Hematopoietic multipotent progenitor cell (in vitro differentiated cells): ENCODE results near the gene ARHGAP19. TPM values are rescaled to one million over a fixed set of nuclear protein-coding genes. Genes with fewer than 3 reads are reported as not detected.

ENCODE experiments used
- DNase-seq, 3 donors: peaks; one replicate each; pipeline ENCODE4 v3.0.0-alpha.2; 2011 to 2015; ENCODE audit warnings: low read depth in 2 of 3, low spot score in 2 of 3
- total RNA-seq: library from RNA; depleted of rRNA; stranded (reverse); fragments of >200 nt; gene quantifications from one replicate; pipeline ENCODE4 v1.2.3, GENCODE V29; 2012

The ARHGAP19 gene
- total RNA-seq, 1 donor = 3.8 TPM

DNA sequence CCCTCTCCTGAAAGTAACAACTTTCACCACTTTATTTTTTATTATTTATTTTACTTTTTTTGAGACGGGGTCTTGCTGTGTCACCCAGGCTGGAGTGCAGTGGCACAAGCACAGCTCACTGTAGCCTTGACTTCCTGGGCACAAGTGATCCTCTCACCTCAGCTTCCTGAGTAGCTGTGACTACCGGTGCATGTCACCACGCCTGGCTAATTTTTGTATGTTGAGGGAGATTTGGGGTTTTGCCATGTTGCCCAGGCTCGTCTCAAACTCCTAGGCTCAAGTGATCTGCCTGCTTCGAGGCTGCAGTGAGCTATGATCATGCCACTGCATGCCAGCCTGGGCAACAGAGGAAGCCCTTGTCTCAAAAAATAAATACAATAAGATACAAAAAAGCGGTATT is 91.8 kb downstream of the ARHGAP19 start:
- no peak for DNase-seq

DNA sequence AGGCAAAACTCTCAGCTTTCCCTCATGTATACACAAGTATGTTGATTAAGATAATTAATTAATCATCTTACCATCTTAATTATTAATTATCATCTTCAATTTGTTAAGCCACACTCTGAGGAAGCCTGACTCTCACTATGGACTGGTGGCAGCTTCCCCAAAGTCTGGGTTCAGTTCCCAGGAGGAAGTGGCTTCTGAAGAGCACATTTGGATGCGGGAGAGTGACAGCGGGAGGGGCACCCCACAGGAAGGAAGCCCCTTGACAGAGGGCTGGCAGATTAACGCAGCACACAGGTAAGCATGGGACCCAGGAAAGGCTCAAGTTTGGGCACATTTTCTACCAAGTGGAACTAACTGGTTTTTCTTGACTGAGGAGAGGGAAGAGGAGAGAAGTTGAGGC is 93.3 kb downstream of the ARHGAP19 start:
- DNase-seq = peak in 1 of 3 donors; percentile 17

DNA sequence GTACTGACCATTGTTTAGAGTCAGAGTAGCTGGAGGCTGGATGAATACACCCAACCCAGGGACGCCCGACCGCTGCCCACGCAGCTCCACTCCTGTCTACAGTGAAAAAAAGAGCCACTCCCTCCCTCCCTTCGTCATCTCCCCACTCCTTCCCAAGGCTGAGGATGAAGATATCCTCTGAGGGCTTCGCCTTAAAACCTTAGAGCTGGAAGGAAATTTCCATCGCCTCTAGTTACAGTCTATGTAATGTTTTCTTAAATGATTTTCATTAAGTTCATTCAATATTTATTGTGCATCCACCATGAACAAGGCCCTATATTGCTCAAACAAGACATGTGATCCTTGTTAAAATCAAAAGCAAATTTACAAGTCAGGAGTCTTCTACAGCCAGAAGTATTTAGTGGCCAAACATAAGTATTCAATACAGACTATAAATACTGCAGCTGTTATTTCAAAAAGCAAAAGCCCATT is 95.4 kb downstream of the ARHGAP19 start:
- no peak for DNase-seq

DNA sequence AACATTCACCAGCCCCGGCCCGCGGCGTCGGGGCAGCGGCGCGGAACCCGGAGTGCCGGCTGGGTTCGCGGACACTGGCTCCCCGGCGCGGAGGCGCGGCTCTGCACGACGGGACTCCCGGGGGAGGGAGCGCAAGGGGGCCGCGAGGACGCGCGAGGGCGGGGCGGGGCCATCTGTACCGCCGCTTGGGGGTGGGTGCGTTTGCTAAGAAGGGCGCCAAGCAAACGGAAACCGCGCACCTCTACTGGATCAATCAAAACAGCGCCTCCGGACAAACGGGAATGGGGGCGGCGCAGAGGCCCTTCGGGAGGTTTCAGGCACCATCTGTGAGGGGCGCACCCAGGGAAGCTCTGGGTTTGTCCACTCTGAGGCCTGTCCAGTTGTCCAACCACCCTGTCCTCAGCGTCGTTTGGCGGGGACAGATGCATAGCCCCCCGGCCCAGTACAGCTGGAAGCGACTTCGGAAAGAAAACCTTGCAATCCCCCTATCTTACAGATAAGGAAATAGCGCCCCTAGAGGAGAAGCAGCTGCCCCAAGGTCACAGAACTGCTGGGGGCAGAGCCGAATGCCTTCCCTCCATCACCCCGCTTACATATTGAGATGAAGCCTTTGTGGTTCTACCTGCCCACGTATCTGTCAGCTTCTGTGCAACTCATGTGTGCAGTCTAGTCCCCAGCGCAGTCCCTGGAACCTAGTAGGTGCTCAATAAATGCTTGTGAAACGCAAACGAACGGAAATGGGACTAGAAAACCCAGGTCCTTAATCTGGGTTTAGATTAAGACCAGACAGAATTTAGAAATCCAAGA is 96.0 kb downstream of the ARHGAP19 start:
- DNase-seq = peak; percentile 30 to 83 (median 69)

DNA sequence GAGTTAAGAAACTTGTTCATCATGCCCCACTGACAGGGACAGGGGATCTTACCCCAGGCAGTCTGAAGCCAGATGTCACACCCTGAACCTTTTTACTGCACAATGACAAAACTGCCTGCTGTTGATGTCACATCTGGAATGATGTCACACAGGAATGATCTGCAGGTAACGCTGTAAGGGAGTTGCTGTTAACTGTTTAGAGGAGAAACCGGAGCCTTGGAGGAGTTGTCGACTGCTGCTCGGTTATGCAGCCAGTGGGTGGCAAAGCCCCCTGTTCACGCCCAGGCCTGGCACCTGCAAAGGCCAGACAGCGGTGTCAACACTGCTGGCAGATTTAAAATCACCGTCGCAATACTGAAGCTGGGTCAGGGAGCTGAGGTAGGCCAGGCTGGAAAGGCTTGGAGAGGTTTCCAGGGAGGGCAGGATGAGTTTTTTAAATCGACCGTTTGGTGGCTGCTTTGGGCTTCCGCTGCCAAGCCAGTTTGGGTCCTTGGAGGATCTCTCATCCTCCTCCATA is 96.7 kb downstream of the ARHGAP19 start:
- no peak for DNase-seq

DNA sequence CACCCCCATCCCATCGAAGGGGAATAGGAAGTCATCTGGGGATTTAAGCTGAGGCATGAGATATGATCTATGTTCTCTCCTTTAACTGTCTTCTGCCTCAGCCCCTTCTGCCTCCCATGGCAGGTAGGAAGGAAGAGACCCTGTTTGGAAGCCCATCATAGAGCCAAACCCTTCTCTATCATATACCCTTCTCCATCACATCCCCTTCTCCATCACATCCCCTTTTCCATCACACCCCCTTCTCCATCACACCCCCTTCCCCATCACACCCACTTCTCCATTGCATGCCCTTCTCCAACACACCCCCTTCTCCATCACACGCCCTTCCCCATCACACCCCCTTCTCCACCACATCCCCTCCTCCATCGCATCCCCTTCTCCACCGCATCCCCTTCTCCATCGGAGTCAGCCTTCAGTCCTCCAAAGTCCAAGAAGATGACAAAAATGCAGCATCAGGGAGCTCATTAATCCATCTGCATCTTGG is 99.4 kb downstream of the ARHGAP19 start:
- DNase-seq = no peak

DNA sequence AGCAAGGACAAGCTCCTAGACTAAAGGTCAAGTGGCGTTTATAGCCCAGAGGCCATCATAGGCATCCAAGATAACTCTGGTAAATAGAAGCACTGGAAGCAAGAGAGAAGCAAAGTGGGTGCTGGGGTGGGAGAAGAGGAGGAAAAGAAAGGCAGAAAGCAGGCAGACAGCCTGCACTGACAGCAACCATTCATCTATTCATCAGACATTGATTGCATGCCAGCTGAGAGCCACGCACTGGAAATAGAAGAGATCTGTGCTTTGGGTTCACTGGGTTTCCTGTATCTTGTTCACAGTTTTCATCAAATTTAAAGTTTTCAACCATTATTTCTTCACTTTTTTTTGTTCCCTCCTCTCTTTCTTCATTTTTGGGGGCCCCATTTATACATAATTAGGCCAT is 102.0 kb downstream of the ARHGAP19 start:
- DNase-seq = no peak

DNA sequence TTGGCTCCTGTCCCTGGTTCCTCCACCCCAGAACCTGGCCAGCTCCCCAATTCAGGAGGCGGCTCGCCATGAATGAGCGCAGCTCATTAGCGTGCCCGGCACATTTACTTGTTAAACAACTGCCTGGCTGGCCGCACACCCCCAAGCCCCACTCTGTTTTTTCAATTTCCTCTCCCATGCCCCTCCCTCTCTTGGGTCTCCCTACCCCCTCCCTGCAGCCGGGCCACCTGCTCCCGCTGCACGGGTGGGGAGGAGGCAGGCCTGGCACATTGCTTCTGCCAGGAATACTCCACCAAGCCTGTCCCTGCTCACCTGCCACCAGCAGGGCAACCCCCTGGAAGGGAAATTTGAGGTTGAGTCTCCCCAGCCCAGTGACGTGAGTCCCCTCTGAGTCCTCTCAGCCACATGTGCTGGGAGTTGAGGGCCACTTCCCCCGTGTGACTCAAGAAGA is 104.2 kb downstream of the ARHGAP19 start:
- no peak for DNase-seq

DNA sequence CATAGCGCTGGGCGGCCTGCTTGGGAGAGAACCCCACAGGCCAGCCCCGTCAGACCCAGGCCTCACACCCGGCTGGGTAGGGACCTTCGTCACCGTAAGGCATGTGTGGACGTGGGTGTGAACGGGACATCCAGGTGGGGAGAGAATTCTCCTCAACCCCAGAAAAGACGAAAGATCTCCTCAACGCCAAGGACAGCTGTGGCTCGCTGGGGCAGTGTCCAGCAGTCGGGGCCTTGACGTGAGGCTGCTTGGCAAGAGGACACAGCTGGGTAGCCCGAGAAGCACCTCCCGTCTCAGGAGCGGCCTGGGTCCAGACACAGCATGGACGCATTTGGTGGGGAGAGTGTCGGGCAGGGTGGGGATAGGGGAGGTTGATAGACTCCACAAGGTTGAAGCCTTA is 105.5 kb downstream of the ARHGAP19 start:
- no peak for DNase-seq

DNA sequence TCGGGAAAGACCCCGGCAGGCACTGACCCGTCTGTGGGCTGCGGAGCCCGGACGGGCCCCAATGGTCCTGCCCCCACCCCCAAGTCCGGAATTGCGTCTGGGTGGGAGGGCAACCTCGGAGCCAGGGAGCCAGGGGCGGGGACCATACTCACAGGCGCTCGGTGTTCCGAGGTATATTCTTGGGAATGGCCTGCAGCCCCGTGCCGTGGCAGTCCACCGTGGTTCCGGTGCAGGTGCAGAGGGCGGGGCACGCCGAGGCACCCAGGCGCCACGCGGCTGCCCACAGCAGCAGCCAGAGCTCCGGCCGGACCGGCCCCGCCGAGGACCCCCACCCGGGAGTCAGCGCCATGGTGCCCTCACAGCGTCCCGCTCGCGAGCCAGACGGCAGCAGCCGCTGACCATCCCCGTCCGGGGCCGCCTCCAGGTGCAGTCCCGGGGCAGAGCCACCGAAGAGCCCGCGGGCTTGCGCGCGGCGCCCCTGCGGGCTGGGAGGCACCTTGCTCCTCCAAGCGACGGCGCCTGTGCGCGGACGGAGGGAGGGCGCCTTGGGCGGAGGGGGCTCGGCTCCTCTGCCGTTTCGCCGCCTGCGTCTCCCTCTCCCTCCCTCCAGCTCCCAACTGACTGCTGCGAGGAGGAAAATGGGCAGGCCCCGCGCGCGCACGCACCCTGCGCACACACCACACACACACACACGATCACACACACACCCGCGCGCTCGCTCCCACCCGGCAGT is 106.9 kb downstream of the ARHGAP19 start, which contains the start of gene SLIT1:
Gene SLIT1, minus strand, starts transcription at position 634 of the 733 bp plus-strand sequence. Its CDS starts 285 bp downstream, at position 349.
- DNase-seq = peak in 2 of 3 donors; percentile 14 to 19

DNA sequence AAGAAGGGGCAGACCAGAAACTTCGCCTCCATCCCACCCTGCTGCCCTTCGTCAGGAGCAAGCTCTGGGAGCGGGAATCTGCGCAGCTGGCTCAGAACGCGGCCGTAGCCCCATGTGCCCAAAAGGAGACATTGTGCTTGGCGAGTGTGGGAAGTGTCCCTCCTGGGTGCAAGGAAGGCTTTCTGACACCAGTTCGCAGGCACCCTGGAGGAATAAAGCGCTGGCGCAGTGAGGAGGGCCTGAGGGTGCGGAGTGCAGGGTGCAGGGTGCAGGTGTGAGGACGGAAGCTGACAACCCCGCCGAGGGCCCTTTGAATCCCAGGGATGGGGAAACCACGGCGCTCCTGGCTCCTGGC is 107.5 kb downstream of the ARHGAP19 start:
- no peak for DNase-seq

DNA sequence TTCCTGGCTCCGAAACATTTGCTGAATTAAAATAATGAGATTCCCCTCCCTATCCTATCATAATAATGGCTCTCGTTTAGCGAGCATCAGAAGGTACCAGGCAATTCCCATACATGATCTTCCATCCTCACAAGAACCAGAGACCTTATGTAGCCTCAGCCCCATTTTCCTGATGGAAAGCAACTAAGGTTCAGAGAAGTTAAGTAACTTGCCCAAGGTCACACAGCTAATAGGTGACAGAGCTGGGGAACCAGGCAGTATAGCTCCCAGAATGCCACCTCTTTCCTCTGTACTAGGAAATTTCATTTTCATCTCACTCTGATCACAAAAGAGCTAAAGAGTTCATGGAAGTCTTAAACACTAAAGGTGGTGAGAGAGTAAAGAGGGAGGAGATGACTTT is 109.1 kb downstream of the ARHGAP19 start:
- no peak for DNase-seq

DNA sequence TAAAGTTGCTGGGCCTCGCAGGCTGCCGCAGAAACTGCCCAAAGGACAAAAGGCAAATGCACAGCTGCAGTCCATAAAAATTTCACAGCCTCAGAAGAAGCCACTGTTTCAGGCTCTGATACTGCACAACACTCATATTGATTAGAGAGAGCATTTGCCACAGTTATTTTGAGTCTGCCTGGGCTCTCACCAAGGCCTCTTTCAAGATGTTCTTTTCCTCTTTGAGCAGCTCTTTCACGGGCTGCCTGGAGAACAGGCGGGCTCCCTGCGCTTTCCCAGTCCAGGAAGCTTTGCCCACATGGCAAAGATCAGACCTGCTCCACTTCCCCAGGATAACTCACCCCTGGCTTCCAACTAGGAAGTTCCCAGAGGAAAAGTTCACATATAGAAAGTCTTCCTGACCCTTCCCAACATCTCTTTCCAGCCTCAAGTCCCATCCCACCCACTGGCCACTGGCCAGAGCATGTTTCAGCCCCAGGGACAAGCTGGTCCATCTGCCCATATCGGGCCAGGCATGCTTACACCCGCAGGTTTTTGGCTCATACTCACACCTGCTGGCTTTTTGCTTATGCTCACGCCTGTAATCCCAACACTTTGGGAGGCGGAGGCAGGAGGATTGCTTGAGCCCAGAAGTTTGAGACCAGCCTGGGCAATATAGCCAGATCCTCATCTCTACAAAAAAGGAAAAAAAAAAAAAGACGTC is 110.0 kb downstream of the ARHGAP19 start:
- no peak for DNase-seq

DNA sequence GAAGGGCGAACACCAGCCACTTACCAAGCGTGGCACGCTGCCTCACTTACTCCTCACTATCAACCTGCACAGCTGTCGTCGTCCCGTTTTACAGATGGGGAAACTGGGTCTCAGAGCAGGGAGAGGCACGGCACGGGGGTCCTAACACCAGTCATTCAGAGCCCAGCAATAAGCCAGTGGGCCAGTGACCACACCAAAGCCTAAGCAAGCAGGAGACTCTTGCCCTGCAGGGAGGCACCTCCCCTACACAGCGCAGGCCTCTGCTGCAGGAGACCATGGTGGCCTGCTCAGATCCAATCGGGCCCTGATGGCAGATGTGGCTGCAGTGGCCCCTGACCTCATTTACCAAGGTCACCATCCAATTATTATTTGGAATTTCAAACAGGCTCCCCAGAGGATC is 111.5 kb downstream of the ARHGAP19 start:
- DNase-seq = no peak

DNA sequence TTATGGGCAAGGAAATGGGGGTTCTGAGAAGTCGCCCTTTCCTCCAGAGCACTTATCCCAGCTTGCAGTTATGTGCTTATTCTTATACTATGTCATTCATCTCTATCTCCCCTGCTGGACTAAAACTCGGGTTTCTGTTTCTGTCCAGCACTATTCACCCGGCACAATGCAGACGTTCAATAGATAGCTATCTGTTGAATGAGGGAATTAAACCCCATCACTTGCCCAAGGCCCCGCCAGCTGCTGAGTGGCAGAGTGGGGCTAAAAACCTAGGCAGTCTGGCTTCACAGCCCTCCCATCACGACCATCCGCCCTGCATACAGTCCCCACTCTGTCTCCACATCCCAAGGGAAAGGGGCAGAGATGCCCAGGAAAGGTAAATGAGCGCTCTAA is 112.1 kb downstream of the ARHGAP19 start:
- no peak for DNase-seq

DNA sequence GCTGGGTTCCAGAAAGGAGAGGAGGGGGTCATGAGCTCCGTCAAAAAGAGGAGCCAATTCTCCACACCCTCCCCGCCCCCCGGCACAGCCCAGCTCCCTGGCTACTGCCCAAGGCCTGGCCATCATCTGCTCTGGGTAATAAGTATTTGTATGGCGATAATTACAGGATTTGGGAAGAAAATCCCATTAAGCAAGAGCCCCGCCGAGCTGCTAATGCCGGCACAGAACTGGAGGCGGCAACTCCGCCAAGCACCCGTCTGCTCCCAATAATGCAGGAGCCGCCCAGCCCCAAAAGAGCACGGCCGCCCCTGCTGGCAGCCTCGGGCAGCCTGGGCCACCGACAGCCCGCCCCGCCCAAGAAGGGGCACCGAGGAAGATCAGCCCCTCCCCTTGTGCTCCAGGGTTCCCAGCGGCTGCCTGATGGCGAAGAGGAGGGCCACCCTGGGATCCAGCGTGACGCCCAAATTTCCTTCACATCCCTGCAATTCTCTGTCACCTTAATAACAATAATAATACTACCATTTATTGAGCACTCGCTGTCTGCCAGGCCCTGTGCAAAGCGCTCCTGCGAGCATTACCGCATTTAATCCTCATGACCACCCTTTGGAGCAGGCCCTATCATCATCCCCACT is 112.6 kb downstream of the ARHGAP19 start:
- DNase-seq = peak in 2 of 3 donors; percentile 31 to 48

DNA sequence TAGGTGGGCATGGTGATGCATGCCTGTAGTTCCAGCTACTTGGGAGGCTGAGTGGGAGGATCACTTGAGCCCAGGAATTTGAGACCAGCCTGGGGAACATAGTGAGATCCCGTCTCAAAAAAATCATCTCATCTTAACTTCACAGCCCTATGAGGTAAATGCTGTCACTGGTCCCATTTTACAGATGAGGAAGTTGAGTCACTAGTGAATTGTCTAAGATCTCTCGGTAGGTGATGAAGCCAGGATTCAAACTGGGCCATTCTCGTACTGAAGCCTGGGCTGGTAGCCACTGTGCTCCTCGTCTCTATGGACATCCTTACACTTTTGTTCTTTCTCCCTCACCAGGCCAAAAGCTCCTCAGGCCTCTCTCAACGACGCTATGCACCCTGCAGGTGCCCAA is 113.1 kb downstream of the ARHGAP19 start:
- DNase-seq = no peak

DNA sequence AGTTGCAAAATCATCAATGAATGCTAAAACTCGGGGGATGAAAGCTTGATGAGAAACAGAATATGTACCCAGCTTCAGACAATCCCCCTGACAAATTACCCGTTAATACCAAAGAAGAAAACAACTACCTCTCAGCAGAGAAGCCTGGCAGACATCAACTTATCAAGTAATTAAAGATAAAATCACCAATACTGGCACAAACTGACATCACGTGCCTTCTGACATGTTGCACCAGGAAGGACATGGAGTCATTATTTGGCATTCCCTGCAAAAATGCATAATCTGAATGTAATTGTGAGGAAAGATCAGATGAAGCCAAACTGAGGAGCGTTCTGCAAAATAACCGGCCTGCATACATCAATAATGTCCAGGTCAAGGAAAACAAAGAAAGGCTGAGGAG is 114.4 kb downstream of the ARHGAP19 start:
- DNase-seq = no peak

DNA sequence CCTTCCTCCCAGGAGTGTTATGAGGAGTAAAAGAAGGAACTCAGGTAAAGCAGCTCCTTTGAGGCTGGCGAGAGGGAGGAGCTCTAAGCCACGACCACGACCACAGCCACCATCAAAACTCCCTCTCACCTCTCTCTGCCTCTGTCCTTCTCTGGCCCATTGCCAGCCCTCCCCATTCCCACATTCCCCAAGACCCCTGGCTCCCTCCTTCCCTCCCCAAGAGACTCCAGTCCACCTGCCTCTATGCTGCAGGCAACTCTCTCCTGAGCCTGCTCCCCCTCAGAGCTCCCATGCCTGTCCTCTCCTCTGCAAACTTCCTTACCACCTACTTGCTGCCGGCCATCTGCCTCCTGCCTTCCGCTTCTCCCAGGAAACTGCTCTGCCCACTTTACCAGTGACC is 116.2 kb downstream of the ARHGAP19 start:
- no peak for DNase-seq

DNA sequence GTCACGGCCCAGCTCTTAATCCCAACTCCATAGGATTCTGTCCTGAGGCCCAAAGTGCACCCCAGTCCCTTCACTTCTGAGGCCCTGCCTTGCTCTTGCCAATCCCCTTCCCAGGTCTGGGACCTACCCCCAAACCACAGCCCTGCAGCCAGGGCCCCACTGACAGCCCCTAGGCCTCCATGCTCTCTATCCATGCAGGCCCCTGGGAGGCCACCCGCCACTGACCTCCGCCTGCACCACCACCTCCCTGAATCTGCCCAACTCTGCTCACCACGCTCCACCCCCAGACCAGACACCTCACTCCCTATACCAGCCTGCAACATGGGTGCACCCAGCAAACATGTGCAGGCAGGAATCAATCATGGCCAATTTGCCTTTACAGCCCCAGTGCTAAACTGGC is 116.9 kb downstream of the ARHGAP19 start:
- no peak for DNase-seq
